Activated gamma-delta T cell treated with anti-CD3 and anti-CD28 coated beads, Interleukin-2, amount 50 U/mL, for 16 hours (primary cell): ENCODE data around the gene TMEM260.

Experiments used
- DNase-seq: peaks from one replicate; pipeline ENCODE4 v3.0.0-alpha.2; 2020; ENCODE audit warnings: low read depth

TMEM260 gene

DNA sequence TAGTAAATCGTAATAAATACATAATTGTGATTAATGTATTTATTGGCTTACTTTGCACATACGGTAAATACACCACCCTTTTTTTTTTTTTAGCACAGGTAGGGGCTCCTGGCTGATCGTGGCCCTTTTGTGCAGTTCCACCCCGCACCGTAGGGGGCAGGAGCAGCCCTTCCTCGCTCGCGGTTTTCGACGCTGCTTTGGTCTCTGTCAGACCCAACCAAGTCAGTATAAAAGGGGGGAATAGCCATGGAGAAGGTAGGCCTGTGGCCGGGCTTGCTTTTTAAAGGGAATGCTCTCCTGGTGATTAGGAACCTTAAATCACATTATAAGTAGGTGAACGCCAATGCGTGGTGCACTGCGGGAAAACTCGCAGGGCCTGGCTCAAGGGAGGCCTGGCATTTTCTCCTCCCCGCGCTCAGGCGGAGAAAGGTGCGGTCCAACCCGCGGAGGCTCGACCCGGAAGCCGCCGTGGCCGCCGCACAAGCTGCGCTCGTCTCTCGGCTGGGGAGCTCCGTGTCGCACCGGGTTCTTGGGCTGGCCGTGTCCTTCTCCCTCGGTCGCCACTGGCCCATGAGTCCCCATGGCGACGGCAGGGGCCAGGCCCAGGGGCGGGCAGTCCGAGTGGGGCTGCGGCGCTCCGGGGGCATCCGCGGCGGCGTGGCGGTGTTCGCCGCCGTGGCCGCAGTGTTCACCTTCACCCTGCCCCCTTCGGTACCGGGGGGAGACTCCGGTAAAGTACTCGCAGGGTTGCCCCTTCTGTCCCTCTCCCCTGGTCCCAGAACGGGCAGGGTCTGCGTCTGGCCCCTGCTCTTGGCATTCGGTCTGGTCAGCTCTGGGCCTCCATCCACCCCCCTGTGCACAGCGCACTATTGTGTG lies at the start of gene TMEM260:
Gene TMEM260, plus strand, starts transcription at position 454 of the 876 bp plus-strand sequence. Its CDS starts 117 bp downstream, at position 571.
- DNase-seq, result peak; percentile 88

DNA sequence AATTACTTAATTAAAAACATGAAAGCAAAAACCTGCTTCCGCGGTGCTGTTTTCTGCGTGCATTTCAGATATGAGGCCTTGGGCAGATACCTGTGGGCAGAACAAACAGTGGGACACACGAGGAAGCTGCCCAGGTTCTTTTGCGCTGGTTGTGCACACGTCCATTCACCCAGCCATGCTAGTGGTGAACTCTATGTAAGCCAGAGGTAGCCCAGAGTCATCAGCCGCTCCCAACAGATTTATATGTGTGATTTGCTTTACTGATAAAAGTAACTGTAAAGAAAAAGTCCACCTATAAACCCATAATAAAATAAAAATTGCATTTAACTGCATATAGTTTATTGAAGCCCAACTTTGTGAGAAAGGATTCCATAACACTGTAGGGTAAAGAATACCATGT lies 47.1 kb upstream of the TMEM260 start:
- no peak for DNase-seq

DNA sequence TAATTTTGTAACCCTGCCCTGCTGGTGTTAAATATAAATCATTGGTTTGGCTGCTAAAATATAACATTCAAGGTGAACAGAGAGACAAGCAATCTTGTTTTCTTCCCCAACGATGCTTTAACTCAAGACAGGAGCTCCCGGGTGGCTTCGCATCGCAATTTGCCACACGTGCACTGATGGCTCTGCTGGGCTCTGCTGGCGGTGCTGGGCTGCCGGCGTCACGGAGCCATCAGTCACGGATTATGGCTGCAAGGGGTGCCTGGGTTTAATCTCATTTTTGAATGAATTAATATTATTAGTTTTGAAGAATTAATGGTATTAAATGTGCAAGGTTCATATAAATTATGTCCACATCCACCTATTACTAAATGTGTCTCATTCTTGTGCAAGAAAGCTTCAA lies 44.9 kb upstream of the TMEM260 start:
- no peak for DNase-seq

DNA sequence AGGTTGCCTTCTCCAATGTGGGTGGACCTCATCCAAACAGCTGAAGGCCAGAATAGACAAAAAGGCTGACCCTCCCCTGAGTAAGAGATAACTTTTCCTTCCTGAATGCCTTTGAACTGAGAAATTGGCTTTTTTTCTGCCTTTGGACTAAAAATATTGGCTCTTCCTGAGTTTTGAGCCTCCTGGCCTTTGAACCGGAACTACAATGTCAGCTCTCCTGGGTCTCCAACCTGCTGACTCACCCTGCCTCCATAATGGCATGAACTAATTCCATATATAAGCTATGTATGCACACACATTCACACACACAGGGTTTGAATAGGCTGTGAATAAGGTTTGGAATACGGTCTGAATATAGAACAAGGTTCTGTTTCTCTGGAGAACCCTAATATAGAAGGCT lies 39.7 kb upstream of the TMEM260 start:
- DNase-seq, result no peak

DNA sequence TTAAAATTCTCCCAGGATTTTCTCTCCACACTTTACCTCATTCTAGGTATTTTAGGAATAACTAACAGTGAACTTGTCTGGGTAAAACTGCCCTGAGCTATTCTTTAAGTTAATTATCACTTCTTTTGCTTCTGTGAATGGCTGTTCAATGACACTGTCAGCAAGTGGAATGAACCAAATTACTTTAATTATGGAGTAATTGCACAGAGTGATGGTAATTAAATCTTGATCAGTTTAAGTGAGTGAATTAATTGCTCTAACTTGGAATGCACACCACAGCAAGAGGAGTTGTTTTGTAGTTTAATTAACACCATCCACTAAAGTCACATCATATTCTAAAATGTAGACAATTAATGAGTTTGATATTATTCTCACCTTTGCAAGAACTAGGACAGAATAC lies 36.2 kb upstream of the TMEM260 start:
- no peak for DNase-seq

DNA sequence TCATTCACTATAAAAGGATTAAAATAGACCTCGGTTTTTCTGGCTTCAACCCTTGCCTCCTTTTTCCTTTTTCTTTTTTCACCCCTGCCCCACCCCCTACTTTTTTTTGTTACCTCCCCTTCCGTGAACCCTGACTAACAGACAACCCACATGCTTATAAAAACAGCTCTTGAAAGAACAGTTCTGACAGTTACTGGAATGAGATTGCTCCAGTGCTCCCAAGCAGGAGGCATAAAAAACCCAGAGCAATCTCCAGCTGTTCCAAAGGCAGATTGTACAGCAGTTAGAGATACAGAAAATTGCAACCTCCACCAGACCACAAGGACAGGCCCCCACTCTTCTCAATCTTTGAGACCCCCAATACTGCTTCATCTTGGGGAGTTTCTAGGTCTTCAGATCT lies 29.9 kb upstream of the TMEM260 start:
- no peak for DNase-seq

DNA sequence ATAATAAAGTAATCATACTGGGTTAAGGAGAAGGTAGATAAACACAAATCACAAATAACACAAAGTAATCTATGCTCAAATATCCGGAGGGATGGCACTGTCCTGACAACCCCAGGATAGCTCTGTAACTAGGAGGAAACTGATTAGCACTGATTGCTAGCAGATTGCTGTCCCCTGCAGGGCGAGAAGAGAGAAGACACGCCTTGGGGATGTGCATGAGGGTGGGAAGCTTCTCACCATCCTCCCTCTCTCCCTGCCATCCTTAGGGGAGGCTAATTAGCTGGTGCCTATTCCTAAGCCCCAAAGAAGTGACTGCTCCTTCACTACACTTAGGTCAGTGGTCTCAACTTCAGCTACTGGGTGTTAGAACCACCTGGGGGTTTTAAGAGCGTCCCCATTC lies 27.0 kb upstream of the TMEM260 start:
- DNase-seq, result no peak

DNA sequence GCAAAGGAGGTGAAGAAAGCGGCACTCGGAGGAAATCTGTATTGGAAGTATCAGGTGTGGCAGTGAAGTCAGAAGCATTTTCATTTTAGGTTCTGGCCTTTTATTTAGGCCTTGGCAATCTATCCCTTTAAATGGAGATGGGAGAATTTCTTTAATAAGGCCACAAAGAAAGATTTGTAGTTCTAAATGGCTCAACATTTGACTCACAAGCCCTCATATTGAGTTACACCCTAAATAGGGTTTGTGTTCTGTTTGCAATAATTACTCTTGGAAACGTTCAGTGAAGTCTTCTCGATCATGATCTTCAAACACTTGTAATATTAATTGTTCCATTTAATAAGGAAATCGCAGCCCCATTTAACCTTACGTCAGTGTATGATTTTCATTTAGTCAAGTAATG lies 25.3 kb upstream of the TMEM260 start:
- no peak for DNase-seq

DNA sequence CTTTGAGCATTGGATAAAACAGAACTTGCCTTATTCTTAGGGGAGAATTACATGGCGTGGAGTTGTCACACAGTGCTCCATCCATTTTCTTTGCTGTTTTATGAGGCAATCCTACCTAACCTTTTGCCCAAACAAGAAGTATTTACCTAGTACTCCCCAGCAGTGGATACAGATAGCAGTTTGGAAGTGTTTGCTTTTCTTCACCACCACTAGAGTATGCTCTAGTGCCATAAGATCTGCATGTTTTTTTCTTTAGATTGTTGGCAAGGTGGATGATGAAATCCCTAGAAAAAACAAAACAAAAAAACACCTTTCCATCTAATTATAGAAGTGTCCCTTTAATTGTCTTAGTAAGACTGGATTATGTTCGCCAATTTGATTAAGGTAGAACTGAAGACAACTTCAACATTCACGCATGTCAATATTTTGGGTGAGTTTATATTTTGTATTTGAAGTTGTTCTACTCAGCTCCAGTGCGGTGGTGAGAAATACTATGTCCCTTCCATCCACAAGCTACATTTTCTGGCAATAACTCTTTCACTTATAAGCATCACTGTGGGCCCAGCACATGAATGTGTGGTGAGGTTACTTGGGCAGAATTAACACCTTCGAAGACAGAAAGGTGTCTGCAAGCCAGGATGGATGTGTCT lies 23.6 kb upstream of the TMEM260 start:
- DNase-seq, result no peak

DNA sequence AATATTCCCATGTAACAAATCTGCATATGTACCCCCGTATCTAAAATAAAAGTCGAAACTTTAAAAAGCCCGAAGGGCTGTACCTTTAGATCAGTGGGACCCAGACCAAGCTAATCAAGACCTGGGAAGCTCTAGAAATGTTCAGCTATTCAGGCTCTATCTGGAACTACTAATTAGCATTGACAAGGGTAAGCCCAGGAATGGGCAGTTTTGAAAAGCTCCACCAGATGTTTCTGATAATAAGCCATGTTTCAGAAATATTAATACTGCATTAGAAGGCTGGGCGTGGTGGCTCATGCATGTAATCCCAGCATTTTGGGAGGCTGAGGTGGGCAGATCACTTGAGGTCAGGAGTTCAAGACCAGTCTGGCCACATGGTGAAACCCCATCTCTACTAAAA lies 20.4 kb upstream of the TMEM260 start:
- DNase-seq, result no peak

DNA sequence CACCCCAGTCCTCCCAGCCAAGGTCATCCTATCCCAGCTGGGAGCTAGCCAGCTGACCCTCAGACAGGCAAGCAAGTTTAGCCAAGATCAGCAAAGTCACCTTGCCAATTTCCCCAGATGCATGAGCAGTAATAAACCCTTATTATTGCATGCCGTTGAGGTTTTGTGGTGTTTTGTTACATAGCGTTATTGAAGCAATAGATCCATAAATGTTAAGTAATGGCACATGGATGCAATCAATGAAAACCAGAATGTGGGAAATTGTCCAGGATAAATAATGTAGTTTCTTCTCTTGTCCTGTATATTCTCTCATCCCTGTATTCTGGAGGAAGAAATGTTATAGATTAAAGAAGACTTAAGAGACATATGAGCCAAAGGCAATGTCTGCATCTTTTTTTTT lies 18.0 kb upstream of the TMEM260 start:
- DNase-seq, result no peak

DNA sequence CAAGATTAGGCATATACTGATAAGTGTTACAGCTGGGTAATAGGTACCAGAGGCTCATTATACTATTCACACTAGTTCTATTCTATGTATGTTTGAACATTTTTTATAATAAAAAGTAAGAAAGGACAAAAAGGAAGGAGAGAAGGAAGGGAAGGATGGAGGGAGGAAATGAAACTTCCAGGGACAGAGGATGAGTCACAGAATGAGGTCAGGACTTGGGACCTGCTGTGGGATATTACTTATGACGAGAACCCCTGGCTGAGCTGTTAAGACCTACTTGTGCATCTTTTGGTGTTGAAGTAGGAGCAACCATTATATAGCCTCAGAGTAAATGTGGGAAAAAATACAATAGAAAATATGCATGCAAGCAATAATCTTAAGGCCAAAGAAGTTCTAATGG lies 16.7 kb upstream of the TMEM260 start:
- no peak for DNase-seq

DNA sequence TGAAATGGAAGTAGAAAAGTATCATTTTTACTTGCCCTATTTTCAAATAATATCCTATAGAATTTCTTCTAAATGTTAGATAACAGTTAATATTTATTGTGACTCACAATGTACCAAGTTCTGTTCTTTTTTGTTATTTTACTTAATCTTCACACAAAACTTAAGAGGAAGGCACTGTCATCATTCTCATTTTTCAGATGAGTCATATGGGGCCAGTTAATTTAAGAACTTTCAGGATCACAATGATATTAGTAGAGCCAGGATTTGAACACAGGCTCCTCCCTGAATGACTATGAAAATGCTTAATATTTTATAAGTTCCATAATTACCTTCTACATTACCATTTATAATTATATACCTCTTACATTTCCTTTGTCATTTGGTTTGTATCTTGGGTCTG lies 10.4 kb upstream of the TMEM260 start:
- DNase-seq, result no peak

DNA sequence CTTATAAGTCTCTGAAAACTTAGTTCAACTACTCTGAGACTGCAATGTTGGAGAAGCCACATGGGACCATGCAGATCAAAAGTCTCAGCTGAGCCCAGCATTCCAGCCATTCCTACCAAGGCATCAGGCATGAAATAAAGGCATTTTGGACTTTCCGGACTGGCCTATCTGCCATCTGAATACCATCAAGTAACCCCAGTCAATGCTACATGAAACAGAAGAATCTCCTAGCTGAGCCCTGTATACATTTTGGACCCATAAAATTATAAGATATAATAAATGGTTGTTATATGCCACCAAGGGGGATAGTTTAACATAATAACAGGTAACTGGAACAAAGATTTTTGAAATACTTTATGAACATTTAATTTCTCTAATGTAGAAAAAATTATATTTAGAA lies 9.3 kb upstream of the TMEM260 start:
- DNase-seq, result no peak

DNA sequence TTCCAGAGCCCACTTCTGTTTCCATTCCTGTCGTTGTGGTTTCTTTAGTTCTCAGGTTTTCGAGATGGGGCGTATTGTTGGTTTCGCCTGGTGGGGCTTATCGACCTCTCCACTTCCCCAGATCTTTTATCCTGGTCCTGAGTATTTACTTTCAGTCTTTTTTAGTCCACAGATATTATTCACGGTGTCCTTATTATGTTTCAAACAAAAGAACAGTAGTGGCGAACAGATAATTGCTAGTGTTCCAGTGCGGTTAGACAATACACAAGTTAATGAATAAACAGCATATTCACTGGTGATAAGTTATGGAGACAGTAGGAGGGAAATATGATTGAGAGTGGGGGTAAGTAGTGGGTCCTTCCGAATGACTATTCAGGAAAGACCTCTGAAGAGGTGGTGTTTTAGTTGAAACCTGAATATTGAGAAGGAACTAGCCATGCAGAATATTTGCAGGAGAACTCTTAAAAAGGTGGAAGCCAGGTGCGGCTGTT lies 668 bp downstream of the TMEM260 start:
- no peak for DNase-seq

DNA sequence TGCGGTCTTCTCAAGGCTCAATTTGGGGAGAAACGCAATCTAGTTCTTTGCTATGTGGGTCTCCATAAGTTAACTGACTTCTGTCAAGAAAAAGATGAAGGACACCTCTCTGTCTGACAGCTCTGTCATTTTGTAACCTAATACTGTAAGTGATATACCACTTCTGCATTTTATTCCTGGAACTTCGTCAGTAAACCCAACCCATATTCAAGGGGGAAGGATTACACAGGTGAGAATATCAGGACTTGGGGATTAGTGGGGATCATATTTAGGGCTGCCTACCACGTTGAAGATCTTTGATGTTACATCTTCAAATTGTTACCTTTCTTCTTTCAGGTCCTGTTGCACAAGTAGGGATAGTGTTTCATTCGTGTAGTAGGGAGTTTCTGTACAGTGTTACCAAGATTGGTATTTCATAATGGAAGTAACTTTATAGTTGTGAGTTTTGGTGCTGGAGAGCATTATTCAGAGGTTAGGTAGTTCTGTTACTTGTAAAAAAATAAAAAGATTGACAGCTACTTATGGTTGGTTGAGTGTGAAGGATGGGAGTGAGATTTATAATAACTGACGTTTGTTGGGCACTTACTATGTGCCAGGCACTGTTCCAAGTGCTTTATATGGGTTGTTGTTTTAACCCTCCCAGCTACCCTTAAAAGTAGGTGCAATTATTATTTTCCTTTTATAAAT lies 1.6 kb downstream of the TMEM260 start:
- no peak for DNase-seq

DNA sequence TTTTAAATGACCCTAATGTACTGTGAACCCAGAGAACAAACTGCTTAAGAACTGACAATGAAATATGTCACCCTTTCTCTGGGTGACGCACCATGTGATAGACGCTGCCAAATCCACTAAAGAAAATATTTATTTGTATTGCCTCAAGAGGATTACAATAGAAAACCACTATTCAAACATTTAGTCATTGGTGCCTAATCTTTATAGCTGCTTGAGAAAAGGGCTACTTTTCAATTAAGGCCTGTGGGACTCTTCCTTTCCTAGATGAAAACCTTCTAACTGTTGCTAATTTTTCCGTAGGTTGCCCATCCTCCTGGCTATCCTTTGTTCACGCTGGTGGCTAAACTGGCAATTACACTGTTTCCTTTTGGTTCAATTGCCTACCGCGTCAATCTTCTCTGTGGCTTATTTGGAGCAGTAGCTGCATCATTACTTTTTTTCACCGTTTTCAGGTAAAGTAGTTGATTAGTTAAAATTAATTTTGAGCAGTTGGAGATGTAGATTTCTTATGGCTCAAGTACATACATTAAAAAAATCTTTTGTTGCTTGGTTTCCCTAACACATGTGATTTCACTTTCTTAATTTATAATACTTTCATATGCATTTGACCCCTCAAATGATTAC lies 6.0 kb downstream of the TMEM260 start:
- no peak for DNase-seq

DNA sequence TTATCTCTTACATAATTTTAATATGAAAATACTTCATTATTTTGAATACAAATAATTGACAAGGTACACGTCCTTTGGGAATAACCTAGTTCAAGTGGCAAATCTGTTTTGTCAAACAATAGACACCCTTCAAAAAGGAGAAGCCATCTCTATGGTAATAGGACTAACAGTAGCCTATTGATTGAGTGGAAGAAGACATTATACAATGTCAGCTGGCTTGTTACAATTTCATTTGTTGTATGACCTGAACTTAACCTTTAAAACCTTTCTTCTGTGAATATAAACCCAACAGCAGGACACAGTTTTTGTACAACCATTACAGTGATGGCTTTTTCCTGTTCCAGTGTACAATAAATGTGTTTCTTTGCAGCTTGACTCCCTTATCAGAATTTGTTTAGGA lies 8.1 kb downstream of the TMEM260 start:
- no peak for DNase-seq

DNA sequence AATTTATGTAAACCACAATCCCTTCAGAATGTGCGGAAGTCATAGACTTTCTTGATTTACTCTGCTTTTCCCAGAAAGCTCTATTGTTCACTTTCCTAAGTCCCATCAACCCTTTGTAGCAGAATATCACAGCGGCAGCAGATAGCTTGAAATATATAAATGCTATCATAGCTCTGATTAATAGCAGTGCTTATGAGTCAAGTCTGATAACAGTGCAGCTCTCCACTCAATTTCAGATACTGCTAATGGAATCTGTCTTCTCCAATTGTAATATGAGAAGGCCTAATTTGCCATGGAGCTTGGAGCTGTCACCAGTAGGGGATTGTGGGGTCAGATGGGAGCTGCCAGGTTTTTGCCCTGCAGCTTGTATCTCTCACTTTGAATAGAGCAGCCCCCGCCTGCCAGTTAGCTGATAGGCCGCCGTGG lies 10.9 kb downstream of the TMEM260 start:
- no peak for DNase-seq

DNA sequence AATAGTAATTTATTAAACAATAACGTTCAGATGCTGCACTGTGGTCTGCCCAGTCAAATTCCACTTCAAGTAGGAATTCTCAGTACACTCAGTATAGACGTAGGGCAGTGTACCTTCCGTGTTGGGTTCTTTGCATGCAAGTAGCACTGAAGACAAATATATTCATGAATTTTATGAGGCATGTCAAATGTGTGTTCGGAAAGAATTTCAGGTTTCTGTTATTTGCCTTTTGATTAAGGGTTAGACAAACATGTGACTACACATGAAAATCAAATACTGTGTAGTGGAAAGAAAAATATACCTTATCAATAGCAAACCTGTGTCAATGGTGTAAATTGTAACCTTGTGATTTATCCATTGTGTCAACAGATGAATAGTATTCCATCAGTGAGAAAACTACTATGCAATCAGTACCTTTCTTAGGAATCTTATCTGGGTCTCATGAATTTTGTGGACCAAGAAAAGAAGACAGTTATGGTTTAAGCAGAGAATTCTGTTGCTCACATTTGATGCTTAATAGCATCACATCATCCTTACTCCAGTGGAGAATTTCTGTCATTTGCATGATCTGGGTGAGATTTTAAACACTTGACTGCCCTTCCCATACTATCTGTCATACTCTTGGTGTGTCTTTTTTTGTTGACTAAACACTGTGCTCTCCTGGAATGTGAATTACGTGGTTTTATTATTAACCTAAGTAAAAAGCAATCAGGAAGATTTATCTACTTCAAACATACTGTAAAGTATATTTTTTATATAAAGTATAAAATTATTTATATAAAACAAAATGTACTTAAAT lies 13.3 kb downstream of the TMEM260 start:
- DNase-seq, result no peak

DNA sequence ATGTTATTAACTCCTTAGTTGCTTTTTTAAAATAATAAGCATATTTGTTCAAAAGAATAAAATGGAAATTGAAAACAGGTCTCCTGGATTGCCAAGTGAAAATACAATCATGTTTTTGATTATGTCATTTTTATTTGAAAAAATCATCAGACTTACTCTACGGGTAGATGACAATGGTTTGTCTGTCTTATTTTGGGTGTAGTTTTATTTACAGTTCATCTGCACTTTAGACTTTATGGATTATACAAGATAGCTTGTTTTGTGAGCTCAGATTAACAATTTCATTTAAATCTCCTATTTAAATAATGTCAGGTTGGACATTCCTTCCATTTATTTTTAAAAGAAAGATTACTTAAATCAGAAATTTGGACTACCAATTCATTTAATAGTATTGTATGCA lies 14.8 kb downstream of the TMEM260 start:
- DNase-seq, result no peak

DNA sequence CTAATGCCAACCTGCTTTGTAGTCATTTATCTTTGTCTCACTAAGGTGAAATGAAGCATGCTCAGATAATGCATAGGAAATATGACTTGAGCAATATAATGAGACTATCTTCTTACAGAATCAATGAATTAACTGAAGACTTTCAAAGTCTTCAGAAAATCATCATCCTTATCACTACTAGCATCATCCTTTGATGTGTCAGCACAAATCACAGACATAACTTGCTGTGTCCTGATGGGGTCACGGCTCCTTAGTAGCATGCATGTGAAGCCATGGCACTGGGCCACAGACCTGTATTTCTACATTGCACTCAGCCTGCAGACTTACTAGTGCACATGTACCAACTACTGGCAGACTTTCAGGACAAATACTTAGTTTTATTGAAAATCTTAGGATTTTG lies 18.9 kb downstream of the TMEM260 start:
- no peak for DNase-seq
